Measurements from ENCODE around the gene PFDN5.

The PFDN5 gene

DNA sequence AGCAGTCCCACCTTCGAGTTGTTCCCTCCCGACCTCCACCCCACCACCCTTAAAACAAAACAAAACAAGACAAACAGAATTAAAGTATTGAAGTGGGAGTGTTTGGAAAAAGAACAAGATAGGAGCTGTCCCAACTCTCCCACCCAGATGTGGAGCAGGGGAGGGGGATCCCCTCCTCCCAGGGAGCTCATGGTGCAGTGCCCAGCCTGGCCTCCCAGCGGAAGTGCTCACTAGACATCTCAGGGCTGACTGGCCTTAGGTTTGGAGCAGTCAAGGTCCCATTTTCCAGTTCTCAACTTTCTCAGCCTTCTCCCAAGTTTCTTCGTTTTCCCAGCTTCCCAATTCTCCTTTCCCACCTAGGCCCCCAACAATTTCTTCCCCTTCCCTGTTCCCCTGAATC lies 37.9 kb downstream of the PFDN5 start:
- DNase-seq (ENCODE audit: insufficient read length, low spot score) (no peak), FAIRE-seq (no peak)
- no peak for TF ChIP-seq PAX5 (IDR thresholded peaks at IDR 0.05; ENCODE audit: insufficient read depth, low read length, severe bottlenecking)
- no peak for TF ChIP-seq TAF1 (IDR thresholded peaks at IDR 0.05; ENCODE audit: low read depth, low read length)
- TF ChIP-seq POU2F2 (IDR thresholded peaks at IDR 0.05; ENCODE audit: low read depth, low read length), result no peak
- no peak for TF ChIP-seq POLR2A (IDR thresholded peaks at IDR 0.05; ENCODE audit: low read depth, low read length)

- FAIRE-seq, result no peak
- TF ChIP-seq SPI1 (IDR thresholded peaks at IDR 0.05; ENCODE audit: low read depth, low read length) (no peak), POLR2AphosphoS5 (IDR thresholded peaks at IDR 0.05; ENCODE audit: low read depth, low read length) (no peak), PAX5 (IDR thresholded peaks at IDR 0.05; ENCODE audit: insufficient read depth, low read length, severe bottlenecking) (no peak), TAF1 (IDR thresholded peaks at IDR 0.05; ENCODE audit: low read depth, low read length) (no peak), POLR2A (IDR thresholded peaks at IDR 0.05; ENCODE audit: low read depth, low read length) (no peak)
- no peak for DNase-seq (ENCODE audit: insufficient read length, low spot score)
These were observed 38.5 kb downstream of the PFDN5 start for GRCh38 chr12:53333845-53334244.

- DNase-seq (ENCODE audit: insufficient read length, low spot score), result no peak
- no peak for TF ChIP-seq SPI1 (IDR thresholded peaks at IDR 0.05; ENCODE audit: low read depth, low read length)
- no peak for TF ChIP-seq POU2F2 (IDR thresholded peaks at IDR 0.05; ENCODE audit: low read depth, low read length)
- no peak for TF ChIP-seq PAX5 (IDR thresholded peaks at IDR 0.05; ENCODE audit: insufficient read depth, low read length, severe bottlenecking)
- TF ChIP-seq TAF1 (IDR thresholded peaks at IDR 0.05; ENCODE audit: low read depth, low read length), result no peak
- no peak for TF ChIP-seq POLR2A (IDR thresholded peaks at IDR 0.05; ENCODE audit: low read depth, low read length)
- TF ChIP-seq POLR2AphosphoS5 (IDR thresholded peaks at IDR 0.05; ENCODE audit: low read depth, low read length), result no peak
- FAIRE-seq, result no peak
These were observed 39.5 kb downstream of the PFDN5 start for GRCh38 chr12:53334822-53335221.

DNA sequence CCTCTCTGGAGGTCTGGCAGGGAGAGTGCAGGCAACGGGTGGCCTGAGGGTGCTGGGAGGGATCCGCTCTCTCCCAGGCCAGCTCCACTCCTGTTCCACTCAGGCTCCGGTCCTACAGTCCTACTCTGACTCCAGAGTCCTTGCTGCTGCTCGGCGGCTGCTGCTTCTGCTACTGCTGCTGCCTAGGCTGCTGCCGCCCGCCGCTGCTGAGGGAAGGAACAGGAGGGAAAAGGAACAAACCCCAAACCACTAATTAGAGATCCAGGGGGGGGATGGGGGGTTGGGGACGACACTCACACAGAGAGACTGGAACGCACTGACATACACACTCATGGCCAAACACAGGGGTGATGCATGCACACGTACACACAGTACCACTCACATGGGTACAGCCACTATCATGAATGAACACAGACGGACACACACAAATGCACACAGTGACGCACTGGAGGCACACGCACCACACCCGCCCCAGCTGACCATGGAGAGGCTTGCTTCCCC lies 40.9 kb downstream of the PFDN5 start, which contains the start of gene SP7:
SP7 (minus strand) TSS at position 174 of the 501 bp plus-strand sequence. CDS start 708 bp downstream, outside the sequence.
- DNase-seq (ENCODE audit: insufficient read length, low spot score) (no peak), FAIRE-seq (peak; percentile 85)
- TF ChIP-seq POLR2AphosphoS5 (IDR thresholded peaks at IDR 0.05; ENCODE audit: low read depth, low read length) (no peak), POU2F2 (IDR thresholded peaks at IDR 0.05; ENCODE audit: low read depth, low read length) (no peak), SPI1 (IDR thresholded peaks at IDR 0.05; ENCODE audit: low read depth, low read length) (no peak), POLR2A (IDR thresholded peaks at IDR 0.05; ENCODE audit: low read depth, low read length) (no peak), PAX5 (IDR thresholded peaks at IDR 0.05; ENCODE audit: insufficient read depth, low read length, severe bottlenecking) (no peak), TAF1 (IDR thresholded peaks at IDR 0.05; ENCODE audit: low read depth, low read length) (no peak)

DNA sequence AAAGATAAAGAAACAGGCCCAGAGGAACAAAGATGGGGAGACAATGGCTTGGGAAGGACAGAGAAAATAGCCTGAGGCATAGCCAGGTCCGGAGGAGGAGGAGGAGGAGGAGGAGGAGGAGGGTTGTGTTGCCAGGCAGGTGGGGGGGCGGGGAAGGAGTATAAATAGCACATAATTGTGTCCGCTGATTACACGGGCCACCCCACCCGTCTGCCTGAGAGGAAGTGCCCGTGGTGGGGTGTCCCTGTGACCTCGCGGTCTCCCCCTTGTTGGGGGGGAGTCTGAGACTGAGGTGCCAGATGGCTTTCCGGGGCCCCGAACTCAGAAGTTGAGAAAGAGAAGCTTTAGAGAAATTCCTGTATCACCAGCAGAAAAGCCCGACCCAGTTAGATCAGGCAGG lies 42.7 kb downstream of the PFDN5 start:
- no peak for TF ChIP-seq POLR2AphosphoS5 (IDR thresholded peaks at IDR 0.05; ENCODE audit: low read depth, low read length)
- TF ChIP-seq SPI1 (IDR thresholded peaks at IDR 0.05; ENCODE audit: low read depth, low read length), result peak; percentile 47
- DNase-seq (ENCODE audit: insufficient read length, low spot score) (no peak), FAIRE-seq (no peak)

DNA sequence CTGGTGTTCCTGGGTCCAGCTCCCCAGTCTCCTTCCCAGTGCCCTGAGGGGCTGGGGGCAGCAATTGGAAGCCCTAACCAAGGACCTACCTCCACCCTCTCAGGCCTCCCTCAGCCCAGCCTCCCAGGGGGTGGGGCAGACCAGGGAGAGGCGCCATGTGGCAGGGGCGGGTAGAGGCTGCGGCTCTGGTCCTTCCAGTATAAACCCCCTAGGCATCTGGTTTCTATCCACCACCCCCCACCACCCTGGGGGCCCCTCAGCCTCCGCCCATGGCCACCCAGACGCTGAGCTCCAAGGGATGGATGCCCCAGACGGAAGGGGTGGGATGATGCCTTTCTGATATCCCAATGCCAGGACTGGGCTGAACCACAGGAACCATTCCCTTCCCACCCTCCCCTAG lies 43.6 kb downstream of the PFDN5 start:
- DNase-seq (ENCODE audit: insufficient read length, low spot score) (no peak), FAIRE-seq (no peak)
- no peak for TF ChIP-seq PAX5 (IDR thresholded peaks at IDR 0.05; ENCODE audit: insufficient read depth, low read length, severe bottlenecking)
- TF ChIP-seq POU2F2 (IDR thresholded peaks at IDR 0.05; ENCODE audit: low read depth, low read length), result no peak
- TF ChIP-seq SPI1 (IDR thresholded peaks at IDR 0.05; ENCODE audit: low read depth, low read length), result no peak
- no peak for TF ChIP-seq TAF1 (IDR thresholded peaks at IDR 0.05; ENCODE audit: low read depth, low read length)
- no peak for TF ChIP-seq POLR2A (IDR thresholded peaks at IDR 0.05; ENCODE audit: low read depth, low read length)
- no peak for TF ChIP-seq POLR2AphosphoS5 (IDR thresholded peaks at IDR 0.05; ENCODE audit: low read depth, low read length)

GRCh38 chr12:53340398-53340797 lies 45.1 kb downstream of the PFDN5 start:
- DNase-seq (ENCODE audit: insufficient read length, low spot score) (peak; percentile 1), FAIRE-seq (no peak)
- TF ChIP-seq SPI1 (IDR thresholded peaks at IDR 0.05; ENCODE audit: low read depth, low read length) (no peak), POLR2A (IDR thresholded peaks at IDR 0.05; ENCODE audit: low read depth, low read length) (no peak), PAX5 (IDR thresholded peaks at IDR 0.05; ENCODE audit: insufficient read depth, low read length, severe bottlenecking) (no peak), POLR2AphosphoS5 (IDR thresholded peaks at IDR 0.05; ENCODE audit: low read depth, low read length) (no peak), POU2F2 (IDR thresholded peaks at IDR 0.05; ENCODE audit: low read depth, low read length) (no peak), TAF1 (IDR thresholded peaks at IDR 0.05; ENCODE audit: low read depth, low read length) (no peak)

DNA sequence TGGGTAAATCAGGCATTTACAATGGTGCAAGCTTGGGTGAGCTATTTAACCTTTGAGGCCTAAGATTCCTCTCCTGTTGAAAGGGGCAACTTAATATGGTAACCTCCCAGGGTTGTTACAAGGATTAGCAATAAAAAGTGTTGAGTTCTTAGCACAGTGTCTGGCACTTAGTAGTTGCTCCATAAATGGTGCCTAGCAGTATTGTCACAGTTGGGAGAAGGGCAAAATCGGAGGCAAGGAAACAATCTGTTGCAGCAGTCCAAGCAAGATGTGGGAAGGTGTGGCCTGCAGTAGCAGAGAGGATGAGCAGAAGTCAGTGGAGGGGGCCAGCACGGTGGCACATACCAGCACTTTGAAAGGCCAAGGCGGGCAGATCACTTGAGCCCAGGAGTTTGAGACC lies 48.1 kb downstream of the PFDN5 start:
- TF ChIP-seq TAF1 (IDR thresholded peaks at IDR 0.05; ENCODE audit: low read depth, low read length) (no peak), POU2F2 (IDR thresholded peaks at IDR 0.05; ENCODE audit: low read depth, low read length) (no peak), SPI1 (IDR thresholded peaks at IDR 0.05; ENCODE audit: low read depth, low read length) (no peak), POLR2A (IDR thresholded peaks at IDR 0.05; ENCODE audit: low read depth, low read length) (no peak), PAX5 (IDR thresholded peaks at IDR 0.05; ENCODE audit: insufficient read depth, low read length, severe bottlenecking) (no peak), POLR2AphosphoS5 (IDR thresholded peaks at IDR 0.05; ENCODE audit: low read depth, low read length) (no peak)
- DNase-seq (ENCODE audit: insufficient read length, low spot score), result no peak
- no peak for FAIRE-seq

- FAIRE-seq (no peak), DNase-seq (ENCODE audit: insufficient read length, low spot score) (no peak)
These were observed 48.6 kb downstream of the PFDN5 start for GRCh38 chr12:53343969-53344368.

DNA sequence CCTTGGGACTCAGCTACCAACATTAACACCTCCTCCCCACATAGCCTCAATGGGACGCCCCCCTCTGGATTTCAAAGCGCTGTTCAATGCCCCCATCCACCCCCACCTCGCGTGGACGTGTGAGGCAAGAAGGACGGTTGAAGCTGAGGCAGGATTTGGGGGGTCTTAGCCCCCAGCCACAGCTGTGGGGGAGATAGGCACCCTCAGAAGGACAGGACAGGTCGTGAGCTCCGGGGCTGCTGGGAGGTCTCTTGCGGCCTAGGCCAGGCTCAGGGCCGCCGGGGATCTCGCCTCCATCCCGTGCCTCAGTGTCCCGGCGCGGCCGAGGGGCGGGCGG lies 49.1 kb downstream of the PFDN5 start:
- DNase-seq (ENCODE audit: insufficient read length, low spot score), result no peak
- TF ChIP-seq TAF1 (IDR thresholded peaks at IDR 0.05; ENCODE audit: low read depth, low read length), result no peak
- no peak for TF ChIP-seq SPI1 (IDR thresholded peaks at IDR 0.05; ENCODE audit: low read depth, low read length)
- no peak for TF ChIP-seq POLR2AphosphoS5 (IDR thresholded peaks at IDR 0.05; ENCODE audit: low read depth, low read length)
- TF ChIP-seq POU2F2 (IDR thresholded peaks at IDR 0.05; ENCODE audit: low read depth, low read length), result no peak
- no peak for TF ChIP-seq POLR2A (IDR thresholded peaks at IDR 0.05; ENCODE audit: low read depth, low read length)
- TF ChIP-seq PAX5 (IDR thresholded peaks at IDR 0.05; ENCODE audit: insufficient read depth, low read length, severe bottlenecking), result no peak

More at GRCh38 chr12:53343969-53344368, 48.6 kb downstream of the PFDN5 start:
- TF ChIP-seq SPI1 (IDR thresholded peaks at IDR 0.05; ENCODE audit: low read depth, low read length), result no peak
- no peak for TF ChIP-seq POU2F2 (IDR thresholded peaks at IDR 0.05; ENCODE audit: low read depth, low read length)
- no peak for TF ChIP-seq POLR2A (IDR thresholded peaks at IDR 0.05; ENCODE audit: low read depth, low read length)

More for the DNA sequence above, 49.1 kb downstream of the PFDN5 start:
- no peak for FAIRE-seq

Measured in GM12891 (cell line).